Erythroblast (primary cell): Measurements from ENCODE around the gene PIK3R1.

Experiments used
- GATA1 ChIP-seq: IDR thresholded peaks from 2 replicates; pipeline ENCODE4 v1.6.1; 2011; ENCODE audit warnings: low read depth, mild to moderate bottlenecking, control low read depth, low read length, moderate library complexity
- POLR2A ChIP-seq: IDR thresholded peaks from 2 replicates; pipeline ENCODE4 v1.6.1; 2011; ENCODE audit warnings: mild to moderate bottlenecking, low read length

DNA sequence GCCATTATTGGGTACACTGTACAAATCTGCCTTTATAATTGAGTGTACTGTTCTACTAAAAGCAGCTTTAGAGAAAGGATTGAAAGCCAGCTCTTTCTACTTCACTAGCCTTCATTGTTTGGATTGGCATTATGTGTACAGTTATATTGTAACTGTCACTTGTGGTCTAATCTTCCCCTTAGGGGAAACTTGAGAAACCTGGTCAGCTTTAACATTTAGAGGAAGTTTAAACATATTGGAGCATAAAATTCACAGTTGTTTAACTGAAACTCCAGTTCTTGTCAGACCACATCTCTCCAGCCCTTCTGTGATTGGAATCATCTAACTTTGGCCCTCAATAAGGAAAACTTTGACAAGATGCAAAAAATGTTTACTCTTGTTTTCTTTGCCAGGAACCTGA lies 24.6 kb downstream of the PIK3R1 start:
- TF ChIP-seq POLR2A (no peak), GATA1 (no peak)
